Heart right ventricle (tissue), 16 donors: ENCODE results near the gene ADAMTSL2. TPM values are rescaled to one million over a fixed set of nuclear protein-coding genes. Genes with fewer than 3 reads are reported as not detected.

ENCODE experiments used
- ATAC-seq, 8 donors: fragments of 200-7000 bp; cut with Tn5 transposase; one replicate each; pipeline ENCODE4 v1.9.1; 2020; ENCODE audit warnings: mild to moderate bottlenecking in 8 of 8, moderate library complexity in 8 of 8, moderate number of reproducible peaks in 1 of 8
- DNase-seq, 2 donors: peaks; one replicate each; pipeline ENCODE4 v3.0.0-alpha.2; 2020
- H3K27ac ChIP-seq, 10 donors: fragments of 200-600 bp; sonication (generic) in 2 of 10; one replicate each; pipeline versions ENCODE4 v1.5.0 to v1.8.0; 2020 to 2022; ENCODE audit warnings: mild to moderate bottlenecking in 3 of 10
- H3K27me3 ChIP-seq, 7 donors: fragments of 200-600 bp; one replicate each; pipeline ENCODE4 v1.8.0; 2021 to 2022; ENCODE audit warnings: mild to moderate bottlenecking in 2 of 7
- H3K36me3 ChIP-seq, 9 donors: fragments of 200-600 bp; sonication (generic) in 1 of 9; one replicate each; pipeline versions ENCODE4 v1.5.0 to v1.8.0; 2020 to 2022; ENCODE audit warnings: mild to moderate bottlenecking in 2 of 9
- H3K4me1 ChIP-seq, 9 donors: fragments of 200-600 bp; sonication (generic) in 1 of 9; one replicate each; pipeline versions ENCODE4 v1.5.0 to v1.8.0; 2020 to 2022; ENCODE audit warnings: mild to moderate bottlenecking in 4 of 9
- H3K4me3 ChIP-seq, 10 donors: fragments of 200-600 bp; sonication (generic) in 2 of 10; one replicate each; pipeline versions ENCODE4 v1.5.0 to v1.8.0; 2020 to 2022; ENCODE audit warnings: mild to moderate bottlenecking in 7 of 10, moderate library complexity in 2 of 10
- H3K9me3 ChIP-seq, 11 donors: fragments of 200-600 bp in 10 of 11; sonication (generic) in 2 of 11; one replicate each; pipeline versions ENCODE4 v1.5.0 to v1.8.0; 2013 to 2022; ENCODE audit warnings: mild to moderate bottlenecking in 2 of 11, control low read depth in 1 of 11, moderate library complexity in 1 of 11
- WGBS, 2 donors: extraction: QIAGEN DNeasy Blood & Tissue Kit; methylation state at CpG; one replicate each; pipeline ENCODE4 v1.1.7; 2013; ENCODE audit warnings: inconsistent platforms in 1 of 2; 5-methylcytosine and 5-hydroxymethylcytosine counted together
- intact Hi-C, 10 donors: fragments of 100-400 bp; cut with DNase I; formaldehyde crosslinking; loops; one replicate each; pipeline versions ENCODE4 v1.11.1 to v1.14.2; 2022
- polyA plus RNA-seq, 2 donors: library from polyadenylated mRNA; stranded (reverse); fragments of 200-250 nt; gene quantifications; one replicate each; pipeline ENCODE4 v1.2.3, GENCODE V29; 2013
- total RNA-seq, 10 donors: library from RNA; stranded (reverse); fragmentation: NEBNext Ultra II Directional in 3 of 10; extraction: Animal tissue kit (Norgen Biotek cat#: 25700) in 3 of 10; gene quantifications; one replicate each; pipeline versions ENCODE4 v1.2.1 to v1.2.4, GENCODE V29; 2021 to 2023
- TF ChIP-seq, protein P1 (sequence below), 9 donors: fragments of 200-600 bp; sonication (generic) in 2 of 9; IDR thresholded peaks; one replicate each; pipeline versions ENCODE4 v1.5.0 to v1.8.0; 2021 to 2022; ENCODE audit warnings: antibody characterized with exemption in 9 of 9, mild to moderate bottlenecking in 5 of 9, moderate library complexity in 1 of 9
- donor health status: Arrhythmogenic right ventricular cardiomyopathy.
- donor health status: ischemic (EF 13 %, LVEDD 7.1; RV severe dilation, severe dysfunction).
- donor health status: healthy with polysubstance abuse.
- donor health status: DM: no; HTN: yes; CAD: no.
- donor health status: DM: no; HTN: no; CAD: no.
- donor health status: ischemic (EF 25% LVEDD 6.9; RV normal size, moderate dysfunction).
- donor health status: ischemic (EF 25% LVEDD 5.7; RV mildly dilated, moderate dysfunction).
- donor health status: healthy.
- donor health status: DM: yes; HTN: yes; CAD: no.
- donor health status: Ischemic cardiomyopathy.
- donor health status: ischemic (EF 35%, LVEDD 5.7; RV mildly dilated, moderate dysfunction).
- donor health status: nonischemic (EF 11% LVEDD 7.7; RV severe dilation, severe dysfunction).
- donor health status: DM: yes; HTN: yes; CAD: no.
- donor health status: PGD.
- donor health status: ischemic (EF 29% LVEDD 5.4; RV normal size, mild dysfunction).
- donor health status: nonischemic (EF 23%, LVEDD 6.1; RV moderate dilation, normal function).

Gene ADAMTSL2
- total and polyA plus RNA-seq, 12 donors, result 2.0 to 9.1 (median 4.5) TPM

DNA sequence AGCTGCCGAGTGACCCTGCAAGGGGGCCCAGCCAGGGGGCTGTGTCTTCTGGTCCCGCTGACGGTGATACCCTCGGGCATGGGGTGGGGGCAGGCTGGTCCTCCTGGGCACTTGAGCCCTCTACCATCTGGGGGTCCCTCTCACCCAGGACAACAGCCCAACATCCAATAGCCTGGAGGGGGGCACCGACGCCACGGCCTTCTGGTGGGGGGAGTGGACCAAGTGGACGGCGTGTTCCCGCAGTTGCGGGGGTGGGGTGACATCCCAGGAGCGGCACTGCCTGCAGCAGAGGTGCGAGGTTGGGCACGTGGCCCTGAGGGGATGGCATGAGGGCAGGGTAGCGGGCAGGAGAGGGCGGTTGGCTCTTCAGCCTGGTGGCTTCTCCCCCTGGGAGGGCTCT is 2.8 kb downstream of the ADAMTSL2 start:
- Histone ChIP-seq H3K9me3 (no peaks in the 10 kb centered on the region), H3K4me3 (peak overlapping the region in 1 of 10 donors; percentile 59), H3K36me3 (peaks cover 0 to 12% (median 0%) of the 10 kb centered on the region in 9 donors), H3K4me1 (peaks cover 23 to 70% (median 47%) of the 10 kb centered on the region in 9 donors), H3K27ac (no peak overlapping the region), H3K27me3 (peaks cover 0 to 35% (median 0%) of the 10 kb centered on the region in 7 donors)
- 94% methylated on average over 13 to 16 of the region's 16 CpGs for WGBS, 2 donors
- TF ChIP-seq, protein P1, sequence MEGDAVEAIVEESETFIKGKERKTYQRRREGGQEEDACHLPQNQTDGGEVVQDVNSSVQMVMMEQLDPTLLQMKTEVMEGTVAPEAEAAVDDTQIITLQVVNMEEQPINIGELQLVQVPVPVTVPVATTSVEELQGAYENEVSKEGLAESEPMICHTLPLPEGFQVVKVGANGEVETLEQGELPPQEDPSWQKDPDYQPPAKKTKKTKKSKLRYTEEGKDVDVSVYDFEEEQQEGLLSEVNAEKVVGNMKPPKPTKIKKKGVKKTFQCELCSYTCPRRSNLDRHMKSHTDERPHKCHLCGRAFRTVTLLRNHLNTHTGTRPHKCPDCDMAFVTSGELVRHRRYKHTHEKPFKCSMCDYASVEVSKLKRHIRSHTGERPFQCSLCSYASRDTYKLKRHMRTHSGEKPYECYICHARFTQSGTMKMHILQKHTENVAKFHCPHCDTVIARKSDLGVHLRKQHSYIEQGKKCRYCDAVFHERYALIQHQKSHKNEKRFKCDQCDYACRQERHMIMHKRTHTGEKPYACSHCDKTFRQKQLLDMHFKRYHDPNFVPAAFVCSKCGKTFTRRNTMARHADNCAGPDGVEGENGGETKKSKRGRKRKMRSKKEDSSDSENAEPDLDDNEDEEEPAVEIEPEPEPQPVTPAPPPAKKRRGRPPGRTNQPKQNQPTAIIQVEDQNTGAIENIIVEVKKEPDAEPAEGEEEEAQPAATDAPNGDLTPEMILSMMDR (IDR thresholded peaks at IDR 0.05), result no peak
- DNase-seq (no peak), ATAC-seq (no peak)
- intact Hi-C loops, result loop anchor here in 2 of 10 donors (2.0 to 5.0 kb wide), 2 partner anchors 40 to 182 kb away; no protein-coding TSS in a partner anchor

DNA sequence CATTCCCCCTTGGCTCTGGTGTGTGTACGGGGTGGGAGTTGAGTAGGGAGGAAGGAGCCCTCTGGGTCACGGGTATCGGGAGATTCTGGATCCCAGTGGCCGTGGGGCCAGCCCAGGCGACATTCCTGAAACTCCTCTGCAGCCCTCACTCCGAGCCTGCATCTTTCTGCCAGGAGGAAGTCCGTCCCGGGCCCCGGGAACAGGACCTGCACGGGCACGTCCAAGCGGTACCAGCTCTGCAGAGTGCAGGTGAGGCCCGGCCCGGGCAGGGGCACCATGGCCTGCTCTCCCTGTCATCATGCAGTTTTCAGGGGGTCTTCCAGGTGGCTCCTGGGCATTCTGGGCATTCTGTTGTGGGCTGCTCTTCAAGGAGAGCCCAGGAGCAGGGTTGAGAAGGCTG is 3.7 kb downstream of the ADAMTSL2 start:
- DNase-seq (no peak), ATAC-seq (no peak)
- Histone ChIP-seq H3K27me3 (peaks cover 0 to 27% (median 0%) of the 10 kb centered on the region in 7 donors), H3K4me1 (peaks cover 23 to 68% (median 47%) of the 10 kb centered on the region in 9 donors), H3K9me3 (no peaks in the 10 kb centered on the region), H3K4me3 (no peak overlapping the region), H3K36me3 (peaks cover 0 to 12% (median 0%) of the 10 kb centered on the region in 9 donors), H3K27ac (no peak overlapping the region)
- WGBS, 2 donors, result 94% methylated on average over 14 of the region's 14 CpGs
- intact Hi-C loops, result loop anchor here in 1 of 10 donors (2.0 to 5.0 kb wide), 2 partner anchors 21 to 39 kb away; no protein-coding TSS in a partner anchor
- TF ChIP-seq, protein P1 (IDR thresholded peaks at IDR 0.05), result no peak

DNA sequence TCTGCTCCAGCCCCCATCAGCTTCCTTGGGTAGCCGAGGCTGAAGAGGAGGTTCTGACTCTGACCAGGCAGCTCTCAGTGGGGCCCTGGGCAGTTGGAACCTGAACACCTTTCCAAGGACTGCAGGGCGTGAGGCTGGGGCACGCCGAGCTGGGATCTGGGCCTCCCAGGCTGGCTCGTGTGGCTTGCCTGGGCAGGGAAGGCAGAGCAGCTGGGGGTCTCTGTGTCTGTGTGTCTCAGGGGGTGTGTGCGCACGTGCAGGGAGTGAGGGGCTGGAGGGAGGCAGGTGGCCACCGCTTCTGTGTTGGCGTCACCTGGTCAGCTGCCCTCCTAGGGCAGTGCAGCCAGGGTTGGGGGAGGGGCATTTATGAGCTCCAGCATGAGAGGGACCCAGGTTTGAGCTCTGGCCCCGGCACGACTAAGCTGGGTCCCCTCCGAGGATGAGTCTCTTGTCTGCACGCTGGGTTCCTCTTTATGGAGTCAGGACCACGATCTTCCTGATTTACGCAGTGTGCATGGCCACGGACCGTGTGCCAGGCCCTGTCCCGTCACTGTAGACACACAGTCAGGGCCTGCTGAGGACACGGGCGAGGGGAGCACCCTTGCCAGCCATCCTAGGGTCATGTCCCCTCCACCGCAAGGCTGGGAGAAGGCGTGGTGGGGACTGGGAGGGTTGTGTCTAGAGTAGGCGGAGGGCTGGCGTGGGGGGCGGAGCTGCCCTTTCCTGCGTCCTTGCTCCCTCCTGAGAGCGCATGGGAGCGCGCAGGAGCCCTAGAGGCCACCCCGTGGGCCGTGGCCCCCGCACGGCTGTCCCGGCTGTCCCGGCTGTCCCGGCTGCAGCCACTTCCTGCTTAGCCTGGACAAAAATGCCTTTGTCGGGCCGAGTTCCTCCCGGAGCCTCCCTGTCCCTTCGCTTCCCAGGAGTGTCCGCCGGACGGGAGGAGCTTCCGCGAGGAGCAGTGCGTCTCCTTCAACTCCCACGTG is 4.6 kb downstream of the ADAMTSL2 start:
- Histone ChIP-seq H3K4me1 (peaks cover 18 to 63% (median 46%) of the 10 kb centered on the region in 9 donors), H3K27ac (peak overlapping the region; percentile 1 to 85 (median 58)), H3K9me3 (no peaks in the 10 kb centered on the region), H3K36me3 (peaks cover 0 to 12% (median 0%) of the 10 kb centered on the region in 9 donors), H3K4me3 (peak overlapping the region in 9 of 10 donors; percentile 1 to 51 (median 36)), H3K27me3 (peaks cover 0 to 18% (median 0%) of the 10 kb centered on the region in 7 donors)
- DNase-seq, result peak; percentile 72 to 78
- 36 to 40% methylated on average over 47 of the region's 47 CpGs for WGBS, 2 donors
- TF ChIP-seq, protein P1 (IDR thresholded peaks at IDR 0.05), result no peak
- intact Hi-C loops, result loop anchor here in 1 of 10 donors (2.0 to 5.0 kb wide), 2 partner anchors 20 to 38 kb away; no protein-coding TSS in a partner anchor
- ATAC-seq, result peak; percentile 61 to 88 (median 76)
